Fibroblast of skin of back (primary cell): ENCODE measurements around the gene PRKAG2.

Source experiments
- DNase-seq: peaks from one replicate; pipeline ENCODE4 v3.0.0-alpha.2; 2013

The PRKAG2 gene

DNA sequence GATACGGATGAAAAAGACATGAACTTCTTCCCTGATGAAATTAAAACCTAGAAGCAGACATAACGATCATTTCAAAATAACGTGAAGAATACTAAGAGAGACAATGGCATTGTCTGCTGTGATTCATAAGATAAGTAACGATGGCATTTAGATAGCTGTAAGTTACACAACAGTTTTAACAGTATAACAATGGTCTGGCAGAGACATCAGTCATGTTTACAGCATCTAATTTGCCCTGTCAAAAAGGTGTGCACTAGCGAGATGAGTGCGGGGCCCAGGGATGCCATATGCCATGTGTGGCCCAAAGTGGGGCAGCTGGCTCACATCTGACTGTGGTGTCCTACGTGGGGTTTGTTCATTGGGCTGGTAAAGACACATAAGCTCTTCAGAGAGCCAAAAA lies 301.5 kb downstream of the PRKAG2 start:
- no peak for DNase-seq

DNA sequence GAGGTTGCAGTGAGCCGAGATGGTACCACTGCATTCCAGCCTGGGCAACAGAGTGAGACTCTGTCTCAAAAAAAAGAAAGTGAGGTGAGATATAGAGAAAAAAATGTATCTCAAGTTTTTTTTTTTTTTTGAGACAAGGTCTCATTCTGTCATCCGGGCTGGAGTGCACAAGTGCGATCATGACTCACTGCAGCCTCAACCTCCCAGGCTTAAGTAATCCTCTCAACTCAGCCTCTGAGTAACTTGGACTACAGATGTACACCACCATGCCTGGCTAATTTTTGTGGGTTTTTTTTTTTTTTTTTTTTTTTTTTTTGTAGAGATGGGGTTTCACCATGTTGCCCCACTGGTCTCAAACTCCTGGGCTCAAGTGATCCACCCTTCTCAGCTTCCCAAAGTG lies 303.9 kb downstream of the PRKAG2 start:
- peak; percentile 91 for DNase-seq

DNA sequence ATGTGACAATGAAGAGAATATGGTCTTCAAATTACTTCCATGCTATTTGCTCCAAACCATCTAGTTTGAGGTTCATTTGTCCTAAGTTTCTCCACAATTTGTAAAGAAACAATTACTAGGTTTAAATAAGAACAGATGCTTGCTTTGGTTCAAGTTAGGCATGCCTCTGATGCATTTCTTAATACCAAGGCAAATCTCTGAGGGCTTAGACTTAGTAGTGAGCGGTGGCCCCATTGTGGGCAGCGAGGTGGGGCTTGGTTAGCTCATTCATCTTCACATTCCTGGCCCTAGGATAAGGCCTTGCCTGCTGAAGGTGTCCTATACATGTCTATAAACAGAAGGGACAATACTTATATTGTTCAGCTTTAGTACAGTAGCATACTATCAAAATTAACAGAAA lies 304.8 kb downstream of the PRKAG2 start:
- peak; percentile 54 for DNase-seq

DNA sequence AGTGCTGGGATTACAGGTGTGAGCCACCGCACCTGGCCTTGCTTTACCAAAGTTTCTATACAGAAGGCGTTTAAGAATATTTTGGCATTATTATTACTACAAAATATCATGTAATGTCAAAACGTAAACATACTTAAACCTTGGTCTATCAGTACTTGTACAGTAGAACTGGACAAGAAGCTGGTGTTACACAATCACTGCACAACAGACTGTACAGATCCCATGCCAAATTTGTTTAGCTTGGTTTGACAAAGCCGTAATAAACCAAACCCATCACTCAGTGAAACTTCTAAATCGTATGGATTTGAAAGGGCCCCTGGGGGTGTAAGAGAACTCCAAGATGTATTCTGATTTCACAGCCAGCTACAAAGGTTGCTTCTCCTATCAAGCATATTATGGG lies 305.4 kb downstream of the PRKAG2 start:
- DNase-seq: no peak

DNA sequence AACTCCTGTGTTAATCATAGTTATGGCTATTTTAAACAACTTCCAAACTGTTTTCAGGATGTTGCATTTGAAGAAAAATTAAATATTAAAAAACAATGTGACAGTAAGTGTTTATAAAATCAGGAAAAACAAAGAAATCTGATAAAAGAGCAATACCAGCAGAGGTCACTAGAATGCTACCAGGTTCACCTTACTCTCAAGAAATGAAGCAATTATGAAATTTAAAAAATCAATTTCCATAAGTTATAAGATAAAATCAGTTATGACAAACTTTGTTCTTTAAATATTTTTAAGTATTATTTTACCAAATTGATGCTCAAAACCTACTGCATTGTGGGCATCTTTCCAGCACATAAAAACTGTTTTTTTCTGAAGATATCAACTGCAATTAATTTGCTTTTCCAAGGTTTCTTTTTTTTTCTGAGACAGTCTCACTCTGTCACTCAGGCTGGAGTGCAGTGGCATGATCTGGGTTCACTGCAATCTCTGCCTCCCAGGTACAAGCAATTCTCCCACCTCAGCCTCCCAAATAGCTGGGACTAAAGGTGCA lies 306.5 kb downstream of the PRKAG2 start:
- no peak for DNase-seq

DNA sequence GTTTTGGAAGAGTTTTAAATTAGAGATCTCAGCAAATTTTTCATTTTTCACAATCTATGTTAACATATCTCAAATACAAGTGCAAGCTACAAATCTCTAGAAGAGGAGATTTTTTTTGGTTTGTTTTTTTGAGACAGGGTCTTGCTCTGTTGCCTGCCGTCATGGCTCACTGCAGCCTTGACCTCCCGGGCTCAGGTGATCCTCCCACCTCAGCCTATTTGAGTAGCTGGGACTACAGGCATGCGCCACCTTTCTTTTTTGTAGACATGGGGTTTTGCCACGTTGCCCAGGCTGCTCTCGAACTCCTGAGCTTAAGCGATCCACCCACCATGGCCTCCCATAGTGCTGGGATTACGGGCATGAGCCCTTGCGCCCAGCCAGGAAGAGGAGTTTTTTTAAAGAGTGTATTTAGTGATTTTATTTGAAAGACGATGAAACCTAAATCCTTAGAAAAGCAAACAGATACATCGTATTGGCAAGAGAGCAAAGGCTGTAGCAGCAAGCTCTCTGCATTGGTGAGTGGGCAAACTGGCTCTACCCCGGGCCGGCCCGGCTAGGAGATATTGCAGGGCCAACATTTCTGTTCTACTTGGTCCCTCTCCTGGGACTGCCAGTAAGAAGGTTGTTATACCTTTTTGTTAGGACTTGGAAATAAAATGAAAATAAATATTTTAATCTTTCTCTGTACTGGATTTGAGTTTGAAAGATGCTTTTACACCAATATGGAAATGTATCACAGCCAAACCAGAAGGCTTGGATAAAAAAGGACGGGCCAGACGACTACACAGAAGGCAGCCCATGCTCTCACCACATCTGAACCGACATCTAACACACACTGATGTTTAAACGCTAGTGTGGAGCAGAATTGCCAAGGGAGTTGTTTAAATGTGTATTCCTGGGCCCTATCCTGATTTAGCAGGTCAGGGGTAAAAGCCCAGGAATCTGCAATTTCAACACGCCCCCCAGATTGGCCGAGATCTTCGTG lies 307.7 kb downstream of the PRKAG2 start:
- no peak for DNase-seq

DNA sequence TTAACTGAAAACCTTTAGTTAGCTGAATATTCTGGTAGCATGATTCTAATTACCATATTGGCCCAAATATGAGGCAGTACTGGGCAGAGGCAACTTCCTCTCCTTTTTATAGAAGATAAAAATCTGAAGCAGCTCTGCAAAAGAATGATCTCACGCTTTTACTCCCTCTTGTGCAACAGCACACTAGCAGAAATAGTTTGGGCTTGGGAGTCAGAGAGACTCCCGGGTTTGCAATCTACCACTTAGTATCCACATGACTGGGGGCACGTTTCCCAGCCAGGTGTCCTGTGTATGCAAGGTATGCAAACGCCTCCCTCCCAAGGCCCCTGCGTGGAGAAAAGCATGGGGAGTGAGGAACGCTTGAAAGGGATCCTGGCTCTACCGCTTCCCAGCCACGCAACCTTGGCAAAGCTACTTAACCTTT lies 310.0 kb downstream of the PRKAG2 start:
- DNase-seq: peak; percentile 48

DNA sequence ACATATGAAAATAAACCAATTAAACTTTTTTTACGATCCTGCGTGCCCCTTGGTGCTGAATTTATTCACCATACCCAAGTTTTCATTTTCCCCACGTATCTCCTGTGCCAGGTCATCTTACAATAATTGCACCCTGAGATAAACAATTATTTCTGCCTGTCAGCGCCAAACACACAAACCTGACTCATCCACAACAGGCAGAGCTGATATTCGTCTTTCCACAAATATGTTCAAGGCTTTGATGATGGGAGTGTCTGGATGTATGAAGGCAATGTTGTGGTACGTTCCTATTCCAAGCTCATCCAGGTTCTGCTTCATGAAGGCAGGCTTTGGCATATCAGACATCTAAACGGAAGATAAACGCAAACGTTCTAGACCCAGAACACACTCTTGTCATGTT lies 311.4 kb downstream of the PRKAG2 start:
- no peak for DNase-seq

DNA sequence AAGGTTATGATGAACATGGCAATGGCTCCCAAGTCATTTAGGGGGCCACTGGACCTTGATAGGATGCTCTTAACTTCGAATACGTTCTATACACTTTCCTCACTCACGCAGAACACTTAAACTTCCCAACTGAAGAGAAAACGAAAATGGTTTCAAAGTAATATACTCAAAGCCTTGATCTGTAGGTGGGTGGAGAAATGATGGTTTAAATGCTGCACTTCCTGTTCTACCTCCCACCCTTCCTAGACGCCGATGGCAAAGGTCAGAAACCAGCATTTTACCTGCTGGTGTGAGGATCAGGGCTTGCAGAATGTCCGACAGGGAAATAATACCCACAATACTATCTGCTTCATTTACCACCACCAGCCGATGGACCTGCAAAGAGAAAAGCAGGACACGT lies 316.7 kb downstream of the PRKAG2 start:
- no peak for DNase-seq

DNA sequence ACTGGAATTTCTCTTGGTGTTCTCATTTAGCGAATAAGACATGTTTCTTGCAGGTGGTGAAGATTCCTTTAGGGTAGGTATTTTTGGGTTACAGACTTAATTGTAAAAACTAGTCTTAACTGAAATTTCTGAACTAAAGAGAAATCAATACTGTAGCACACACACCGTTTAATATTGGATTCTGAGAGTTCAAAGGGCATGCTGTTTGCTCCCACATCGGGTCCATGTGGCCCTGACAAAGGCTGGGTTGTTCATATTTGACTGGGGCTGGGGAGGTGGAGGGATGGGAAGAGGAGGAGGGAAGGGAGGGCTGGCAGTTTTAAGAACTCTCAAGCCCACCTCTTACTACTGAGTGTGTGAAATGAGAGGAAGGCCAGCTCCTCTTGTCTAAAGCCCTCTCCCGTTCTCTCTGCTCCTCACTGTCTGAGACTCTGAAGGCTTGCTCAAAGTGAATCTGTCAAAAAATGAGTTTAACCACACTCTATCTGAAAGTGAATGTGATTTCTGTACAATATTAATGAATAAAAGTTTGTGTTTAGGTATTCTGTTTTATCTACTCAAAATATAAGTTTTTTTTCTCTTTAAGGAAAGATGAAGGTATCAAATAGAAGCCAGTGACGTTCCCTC lies 317.2 kb downstream of the PRKAG2 start:
- DNase-seq: no peak

DNA sequence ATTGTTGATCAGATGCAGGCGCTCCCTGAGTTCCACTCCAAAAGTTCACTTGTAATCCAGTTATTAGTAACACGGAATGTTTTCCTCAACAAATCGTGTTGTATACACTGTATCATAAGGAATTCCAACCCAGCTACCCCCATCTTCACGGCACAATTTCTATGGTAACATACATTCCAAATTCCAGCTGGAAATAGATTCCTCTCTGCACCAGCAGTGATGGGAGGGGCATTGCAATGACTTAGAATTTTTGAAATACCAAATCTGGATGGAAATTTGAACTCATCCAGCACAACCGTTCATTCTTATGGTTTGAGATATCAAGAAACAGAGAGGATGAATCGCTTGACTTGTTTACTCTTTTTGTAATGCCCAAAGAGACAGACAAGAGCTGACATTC lies 318.3 kb downstream of the PRKAG2 start:
- DNase-seq: peak; percentile 94

DNA sequence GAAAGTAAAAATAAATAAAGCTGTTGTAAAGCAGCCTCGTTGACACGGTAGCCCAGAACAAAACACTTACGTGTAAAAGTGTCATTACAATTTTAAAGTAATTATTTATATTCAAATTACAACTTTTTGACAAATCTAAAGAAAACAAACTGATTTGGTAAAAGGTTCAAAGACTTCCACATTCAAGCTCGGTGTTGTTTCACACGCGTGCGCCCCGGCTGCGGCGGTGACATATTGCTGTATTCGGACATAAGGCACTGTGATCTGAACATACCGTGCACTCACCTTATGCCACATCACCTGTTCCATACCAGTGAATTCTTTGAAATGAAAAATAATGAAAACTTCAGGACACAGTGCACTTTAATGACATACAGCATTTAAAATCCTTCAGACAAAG lies 320.3 kb downstream of the PRKAG2 start:
- DNase-seq: no peak

DNA sequence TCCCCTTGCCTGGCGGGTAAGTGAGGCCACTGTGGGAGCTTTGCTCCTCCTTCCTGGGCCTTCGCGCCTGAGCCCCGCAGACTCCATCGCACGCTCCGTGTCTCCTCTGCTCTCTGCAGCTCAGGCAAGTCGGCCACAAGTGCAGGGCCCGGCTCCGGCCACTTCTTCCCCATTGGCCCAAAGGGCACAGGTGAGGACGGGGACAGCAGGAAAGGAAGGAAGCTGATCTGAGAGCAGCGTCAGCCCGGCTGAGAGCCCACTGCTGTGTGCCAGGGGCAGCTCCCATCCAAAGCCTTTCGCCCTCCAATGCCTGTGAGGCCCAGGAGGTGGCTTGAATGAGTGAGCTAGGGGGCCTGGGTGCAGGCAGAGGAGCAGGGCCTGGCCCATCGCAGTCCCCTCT lies 323.6 kb downstream of the PRKAG2 start:
- DNase-seq: no peak

DNA sequence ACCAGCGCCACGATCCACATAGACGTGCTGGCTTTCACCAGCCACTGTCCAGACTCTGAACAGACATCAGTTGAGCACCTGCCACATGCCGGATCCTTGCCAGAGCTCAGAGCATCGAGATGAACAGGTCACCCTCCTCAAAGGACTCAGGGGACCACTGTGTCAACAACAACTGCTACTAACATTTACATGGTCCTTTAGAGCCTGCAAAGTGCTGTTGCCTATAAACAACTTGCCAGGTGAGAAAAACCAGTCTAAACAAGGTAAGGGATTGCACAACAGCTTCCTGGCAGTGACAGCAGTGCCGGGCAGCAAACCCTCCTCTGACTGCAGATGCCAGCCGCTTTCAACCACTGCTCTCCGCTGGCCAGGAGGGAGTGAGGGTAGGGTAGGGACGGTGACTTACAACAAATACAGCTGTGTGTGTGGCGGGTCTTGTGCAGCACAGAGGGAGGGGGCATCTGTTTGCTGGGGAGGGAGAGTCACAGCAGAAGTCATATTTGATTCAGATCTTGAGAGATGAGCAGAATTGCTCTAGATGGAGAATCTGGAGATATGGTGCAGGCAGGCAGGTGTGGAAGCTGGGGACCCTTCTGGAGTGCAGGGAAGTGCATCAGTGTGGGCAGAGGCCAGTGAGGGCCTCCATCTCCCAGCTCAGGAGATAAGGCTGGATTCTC lies 324.4 kb downstream of the PRKAG2 start:
- DNase-seq: no peak

DNA sequence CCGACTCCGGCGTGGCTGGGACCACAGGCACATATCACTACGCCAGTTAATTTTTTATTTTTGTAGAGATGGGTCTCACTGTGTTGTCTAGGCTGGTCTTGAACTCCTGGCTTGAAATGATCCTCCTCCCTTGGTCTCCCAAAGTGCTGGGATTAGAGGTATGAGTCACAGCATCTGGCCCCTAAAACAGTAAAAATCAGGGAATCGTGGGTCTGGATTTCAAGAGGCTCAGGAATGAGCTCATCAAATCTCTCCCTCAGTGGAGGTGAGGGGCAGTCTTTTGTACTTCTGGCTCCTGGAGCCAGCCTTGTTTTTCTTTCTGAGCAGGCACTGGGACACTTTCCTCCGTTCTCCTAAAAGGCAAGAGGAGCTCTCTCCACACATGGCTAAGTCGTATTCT lies 325.1 kb downstream of the PRKAG2 start:
- DNase-seq: no peak

DNA sequence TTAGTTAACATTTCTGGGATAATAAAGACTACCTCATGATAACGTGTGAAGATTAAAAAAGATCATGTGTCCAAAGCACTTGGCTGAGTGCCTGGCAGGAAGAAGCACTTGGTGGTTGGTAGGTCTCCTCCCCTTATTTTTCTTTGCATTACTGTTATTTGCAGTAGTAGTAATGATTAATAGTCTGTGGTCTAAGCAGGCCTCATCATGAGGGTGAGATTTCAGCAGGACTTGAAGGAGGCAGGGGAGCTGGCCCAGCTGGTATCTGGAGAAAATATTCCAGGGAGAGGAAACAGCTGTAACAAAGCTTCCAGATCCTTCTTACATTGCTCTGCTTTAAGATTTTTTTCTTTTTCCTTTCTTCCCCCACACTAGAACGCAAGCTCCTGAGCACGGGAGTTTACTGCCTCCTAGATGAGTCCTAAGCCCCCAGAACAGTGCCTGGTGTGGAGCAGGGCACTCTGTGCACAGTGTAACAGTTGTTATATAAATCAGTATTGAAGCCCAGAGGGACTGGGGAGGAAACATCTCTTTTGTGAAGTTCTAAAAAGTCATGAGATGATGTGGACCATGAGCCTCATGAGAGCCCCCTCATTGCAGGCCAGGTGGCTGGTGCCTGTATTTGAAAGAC lies 326.1 kb downstream of the PRKAG2 start:
- peak; percentile 78 for DNase-seq

DNA sequence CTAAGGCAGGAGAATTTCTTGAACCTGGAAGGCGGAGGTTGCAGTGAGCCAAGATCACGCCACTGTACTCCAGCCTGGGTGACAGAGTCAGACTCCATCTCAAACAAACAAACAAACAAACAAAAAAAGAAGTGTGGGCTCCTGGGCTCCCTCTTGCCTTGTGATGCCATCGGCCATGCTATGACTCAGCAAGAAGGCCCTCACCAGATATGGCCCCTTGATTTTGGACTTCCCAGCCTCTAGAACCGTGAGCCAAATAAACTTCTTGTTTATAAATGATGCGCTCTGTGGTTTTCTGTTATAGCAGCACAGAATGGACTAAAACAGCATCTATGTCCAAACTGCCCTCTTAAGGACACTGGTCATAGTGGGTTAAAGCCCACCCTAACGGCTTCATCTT lies 327.3 kb downstream of the PRKAG2 start:
- no peak for DNase-seq

DNA sequence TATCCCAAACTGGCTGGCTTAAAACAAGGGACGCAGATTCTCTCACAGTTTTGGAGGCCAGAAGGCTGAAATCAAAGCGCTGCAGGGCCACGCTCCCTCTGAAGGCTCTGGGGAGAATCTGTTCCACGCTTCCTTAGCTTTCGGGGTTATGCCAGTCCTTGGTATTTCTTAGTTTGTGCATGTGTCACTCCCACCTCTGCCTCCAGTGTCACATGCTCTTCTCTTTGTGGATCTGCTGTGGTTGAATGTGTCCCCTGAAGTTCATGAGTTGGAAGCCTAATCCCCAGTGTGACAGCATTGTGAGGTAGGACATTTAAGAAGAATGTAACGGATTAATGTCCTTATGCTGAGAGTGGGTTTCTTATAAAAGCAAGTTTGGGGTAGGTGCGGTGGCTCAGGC lies 327.8 kb downstream of the PRKAG2 start:
- no peak for DNase-seq

DNA sequence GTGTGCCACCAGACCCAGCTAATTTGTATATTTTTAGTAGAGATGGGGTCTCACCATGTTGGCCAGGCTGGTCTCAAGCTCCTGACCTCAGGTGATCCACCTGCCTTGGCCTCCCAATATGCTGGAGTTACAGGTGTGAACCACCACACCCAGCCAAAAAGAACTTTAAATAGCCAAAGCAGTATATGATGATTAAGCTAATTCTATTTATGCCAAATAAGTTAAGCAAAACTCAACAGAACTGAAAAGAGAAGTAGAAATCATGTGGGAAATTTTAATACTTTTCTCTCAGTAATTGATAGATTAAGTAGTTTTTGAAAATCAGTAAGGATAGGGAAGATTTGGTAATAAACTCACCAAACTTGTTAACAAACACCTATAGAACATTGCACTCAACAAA lies 332.7 kb downstream of the PRKAG2 start:
- DNase-seq: no peak

DNA sequence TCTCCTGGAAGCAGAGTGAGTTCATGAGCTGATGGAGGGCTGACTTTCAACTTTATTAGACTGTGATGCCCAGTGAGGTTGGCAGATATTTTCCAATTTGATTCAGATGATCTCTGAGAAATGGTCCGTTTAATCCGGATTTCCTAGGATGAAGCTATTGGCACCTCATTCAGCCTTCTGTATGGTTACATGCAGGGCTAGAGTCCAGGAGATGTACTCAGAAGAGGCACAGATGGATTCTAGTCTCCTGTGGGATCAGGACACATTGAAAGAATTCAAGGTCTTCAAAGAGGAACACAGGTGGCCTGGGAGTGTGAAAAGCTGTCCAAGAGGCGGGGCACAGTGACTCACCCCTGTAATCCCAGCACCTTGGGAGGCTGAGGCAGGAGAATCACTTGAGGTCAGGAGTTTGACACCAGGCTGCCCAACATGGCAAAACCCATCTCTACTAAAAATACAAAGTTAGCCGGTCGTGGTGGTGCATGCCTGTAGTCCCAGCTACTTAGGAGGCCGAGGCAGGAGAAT lies 334.2 kb downstream of the PRKAG2 start:
- DNase-seq: no peak

DNA sequence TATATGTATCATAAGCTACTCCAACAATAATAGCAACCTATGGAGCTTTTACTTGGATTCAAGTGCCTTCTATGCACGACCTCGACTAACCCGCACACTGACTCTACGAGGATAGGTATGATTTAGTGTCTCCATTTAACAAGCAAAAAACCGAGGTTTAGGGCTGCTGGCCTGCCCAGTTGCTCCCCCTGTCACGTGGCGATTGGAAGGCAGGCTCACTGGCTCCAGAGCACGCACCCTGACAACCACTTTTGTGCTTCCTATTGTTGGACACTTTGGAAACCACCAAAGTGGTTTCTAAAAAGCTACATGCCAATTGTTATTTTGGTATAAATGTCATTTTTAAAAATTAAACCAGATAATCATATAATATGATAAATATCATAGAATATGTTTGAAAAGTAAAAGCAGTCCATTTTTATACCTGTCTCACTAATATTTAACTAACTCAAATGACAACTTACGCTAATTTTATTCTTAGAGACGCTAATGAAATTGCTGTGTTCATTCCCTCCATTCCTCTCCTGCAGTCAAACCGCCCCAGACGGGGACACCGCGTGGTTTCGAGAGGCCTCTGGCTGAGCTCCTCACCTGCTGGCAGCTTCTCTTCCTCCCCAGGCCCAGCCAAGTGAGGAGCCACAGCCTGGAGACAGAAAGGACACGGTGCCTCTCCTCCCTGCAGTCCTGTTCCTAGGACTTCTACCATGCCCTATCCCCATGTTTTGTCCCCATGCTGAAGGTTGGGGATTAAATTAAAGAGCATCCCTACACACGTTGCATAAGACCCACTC lies 335.0 kb downstream of the PRKAG2 start:
- no peak for DNase-seq

DNA sequence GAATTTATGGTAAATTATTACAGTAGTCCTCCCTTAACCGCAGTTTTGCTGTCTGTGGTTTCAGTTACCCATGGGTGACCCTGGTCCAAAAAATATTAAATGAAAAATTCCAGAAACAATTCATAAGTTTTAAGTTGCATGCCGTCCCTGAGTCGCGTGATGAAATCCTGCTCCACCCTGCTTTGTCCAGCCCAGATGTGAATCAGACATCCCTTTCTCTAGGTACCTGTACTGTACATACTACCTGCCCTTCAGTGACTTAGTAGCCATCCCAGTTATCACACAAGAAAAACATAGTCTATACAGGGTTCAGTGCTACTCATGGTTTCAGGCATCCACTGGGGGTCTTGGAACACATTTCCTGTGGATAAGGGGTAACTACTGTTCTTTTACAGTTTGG lies 336.8 kb downstream of the PRKAG2 start:
- DNase-seq: no peak
